ENCODE data around the gene PRSS57. TPM values are rescaled to one million over a fixed set of nuclear protein-coding genes. Genes with fewer than 3 reads are reported as not detected.
"Not testable (repeated sequence)": the region's sequence is repeated elsewhere in the genome, so short reads cannot be mapped to it uniquely, and the experiment has no call there.

PRSS57 gene
- total RNA-seq, 2 experiments from 2014 or later = not detected

GRCh38 chr19:680287-681028, 14.8 kb downstream of the PRSS57 start:
- H3K27ac Mint-ChIP-seq = peak overlapping the region; percentile 100
- H3K9me3 Mint-ChIP-seq = no peaks in the 10 kb centered on the region
- H3K27me3 Mint-ChIP-seq = peaks cover 7% of the 10 kb centered on the region
- peak; percentile 99 for DNase-seq
- ChIA-PET CTCF (interaction anchor here (0.6 to 1.7 kb wide), 4 partner anchors 14 to 54 kb away, joined by 3 to 6 read pairs (median 3); no protein-coding TSS in a partner anchor), POLR2A (no interaction called here)
- H3K36me3 Mint-ChIP-seq (ENCODE audit: low read depth) = no peaks in the 10 kb centered on the region
- peaks cover 7% of the 10 kb centered on the region for H3K4me1 Mint-ChIP-seq
- H3K4me3 Mint-ChIP-seq = peak overlapping the region; percentile 83

- peak; percentile 30 for DNase-seq
- ChIA-PET POLR2A (interaction anchor here (0.7 kb wide), 1 partner anchor 14 kb away, joined by 3 read pairs; no protein-coding TSS in a partner anchor), CTCF (interaction anchor here (1.0 to 1.9 kb wide), 4 partner anchors 10 to 169 kb away, joined by 3 to 7 read pairs (median 4); partner anchors contain the start of gene RNF126)
- Mint-ChIP-seq H3K27me3 (peaks cover 12% of the 10 kb centered on the region), H3K27ac (peak overlapping the region; percentile 66), H3K4me3 (peak overlapping the region; percentile 83), H3K9me3 (no peaks in the 10 kb centered on the region), H3K4me1 (peaks cover 7% of the 10 kb centered on the region), H3K36me3 (ENCODE audit: low read depth) (no peaks in the 10 kb centered on the region)
Observed at GRCh38 chr19:679418-680286, 15.6 kb downstream of the PRSS57 start.

GRCh38 chr19:678791-679388, 16.4 kb downstream of the PRSS57 start:
- CTCF ChIA-PET = interaction anchor here (1.0 to 1.9 kb wide), 3 partner anchors 9 to 168 kb away, joined by 3 to 7 read pairs (median 6); partner anchors contain the start of gene RNF126
- H3K36me3 Mint-ChIP-seq (ENCODE audit: low read depth) = no peaks in the 10 kb centered on the region
- no peaks in the 10 kb centered on the region for H3K9me3 Mint-ChIP-seq
- H3K4me1 Mint-ChIP-seq = peaks cover 7% of the 10 kb centered on the region
- POLR2A ChIA-PET = interaction anchor here (0.7 kb wide), 1 partner anchor 13 kb away, joined by 3 read pairs; no protein-coding TSS in a partner anchor
- DNase-seq = no peak
- peak overlapping the region; percentile 68 for H3K4me3 Mint-ChIP-seq
- H3K27ac Mint-ChIP-seq = peak overlapping the region; percentile 63
- peaks cover 12% of the 10 kb centered on the region for H3K27me3 Mint-ChIP-seq

GRCh38 chr19:677601-678436, 17.4 kb downstream of the PRSS57 start:
- Mint-ChIP-seq H3K27me3 (peaks cover 12% of the 10 kb centered on the region), H3K4me3 (no peak overlapping the region), H3K4me1 (peaks cover 7% of the 10 kb centered on the region), H3K36me3 (ENCODE audit: low read depth) (no peaks in the 10 kb centered on the region), H3K27ac (no peak overlapping the region), H3K9me3 (no peaks in the 10 kb centered on the region)
- CTCF ChIA-PET = interaction anchor here (1.8 to 1.9 kb wide), 2 partner anchors 15 to 167 kb away, joined by 6 to 7 read pairs; partner anchors contain the start of gene RNF126
- no peak for DNase-seq
- POLR2A ChIA-PET = no interaction called here

- no peaks in the 10 kb centered on the region for H3K36me3 Mint-ChIP-seq (ENCODE audit: low read depth)
Observed at GRCh38 chr19:677201-677600, 18.1 kb downstream of the PRSS57 start.

GRCh38 chr19:676339-677105, 18.7 kb downstream of the PRSS57 start, which contains the start of gene FSTL3:
Gene FSTL3 (plus strand): TSS chr19:676392. CDS start chr19:676424, 32 bp downstream.
- CTCF ChIA-PET = no interaction called here
- no peak within 1 kb of the TSS for H3K4me3 Mint-ChIP-seq

More at GRCh38 chr19:677201-677600, 18.1 kb downstream of the PRSS57 start:
- H3K27ac Mint-ChIP-seq = no peak overlapping the region
- H3K4me3 Mint-ChIP-seq = no peak overlapping the region
- POLR2A ChIA-PET = no interaction called here
- DNase-seq = no peak
- no peaks in the 10 kb centered on the region for H3K9me3 Mint-ChIP-seq
- H3K4me1 Mint-ChIP-seq = peaks cover 7% of the 10 kb centered on the region
- CTCF ChIA-PET = no interaction called here
- peaks cover 12% of the 10 kb centered on the region for H3K27me3 Mint-ChIP-seq

GRCh38 chr19:676007-676338, 19.3 kb downstream of the PRSS57 start:
- Mint-ChIP-seq H3K36me3 (ENCODE audit: low read depth) (no peaks in the 10 kb centered on the region), H3K9me3 (no peaks in the 10 kb centered on the region), H3K4me3 (no peak overlapping the region), H3K27ac (no peak overlapping the region), H3K27me3 (peaks cover 12% of the 10 kb centered on the region), H3K4me1 (peaks cover 7% of the 10 kb centered on the region)
- ChIA-PET POLR2A (no interaction called here), CTCF (no interaction called here)
- DNase-seq = no peak

More at GRCh38 chr19:676339-677105, 18.7 kb downstream of the PRSS57 start, which contains the start of gene FSTL3:
- Mint-ChIP-seq H3K27me3 (peaks cover 12% of the 10 kb centered on the region), H3K9me3 (no peaks in the 10 kb centered on the region), H3K27ac (no peak within 1 kb of the TSS), H3K4me1 (peaks cover 7% of the 10 kb centered on the region), H3K36me3 (ENCODE audit: low read depth) (no peaks in the 10 kb centered on the region)
- DNase-seq = no peak
- POLR2A ChIA-PET = no interaction called here

GRCh38 chr19:674282-675151, 20.7 kb downstream of the PRSS57 start:
- H3K4me1 Mint-ChIP-seq = peaks cover 3% of the 10 kb centered on the region
- H3K4me3 Mint-ChIP-seq = no peak overlapping the region
- H3K36me3 Mint-ChIP-seq (ENCODE audit: low read depth) = no peaks in the 10 kb centered on the region
- no peak for DNase-seq
- peaks cover 12% of the 10 kb centered on the region for H3K27me3 Mint-ChIP-seq
- ChIA-PET CTCF (interaction anchor here (0.6 kb wide), 1 partner anchor 328 kb away, joined by 6 read pairs; no protein-coding TSS in a partner anchor), POLR2A (no interaction called here)
- no peaks in the 10 kb centered on the region for H3K9me3 Mint-ChIP-seq
- H3K27ac Mint-ChIP-seq = no peak overlapping the region

GRCh38 chr19:670609-671075, 24.6 kb downstream of the PRSS57 start:
- no peak for DNase-seq
- H3K9me3 Mint-ChIP-seq = no peaks in the 10 kb centered on the region
- peaks cover 14% of the 10 kb centered on the region for H3K27me3 Mint-ChIP-seq
- ChIA-PET CTCF (interaction anchor here (1.0 to 1.7 kb wide), 2 partner anchors 9 to 29 kb away, joined by 3 to 4 read pairs; no protein-coding TSS in a partner anchor), POLR2A (no interaction called here)
- no peak overlapping the region for H3K27ac Mint-ChIP-seq
- H3K36me3 Mint-ChIP-seq (ENCODE audit: low read depth) = no peaks in the 10 kb centered on the region
- no peaks in the 10 kb centered on the region for H3K4me1 Mint-ChIP-seq
- H3K4me3 Mint-ChIP-seq = no peak overlapping the region

- H3K36me3 Mint-ChIP-seq (ENCODE audit: low read depth); DNase-seq; H3K27ac Mint-ChIP-seq; H3K4me3 Mint-ChIP-seq; H3K9me3 Mint-ChIP-seq; POLR2A ChIA-PET; H3K27me3 Mint-ChIP-seq: not testable (repeated sequence)
- CTCF ChIA-PET = interaction anchor here (0.6 to 1.7 kb wide), 2 partner anchors 10 to 84 kb away, joined by 3 to 4 read pairs; no protein-coding TSS in a partner anchor
- peaks cover 13% of the 10 kb centered on the region for H3K4me1 Mint-ChIP-seq
Observed at GRCh38 chr19:668675-669434, 26.4 kb downstream of the PRSS57 start.

Data from activated CD4-positive, alpha-beta T cell treated with anti-CD3 and anti-CD28 coated beads, Interleukin-2, amount 10 ng/mL, durations not matched to agents 7 days and 5 days (primary cell).